ENCODE data around the gene MAGOHB.

MAGOHB gene

GRCh38 chr12:10557329-10557728 lies 56.1 kb downstream of the MAGOHB start:
- DNase-seq (ENCODE audit: low read depth in 3 of 3, low spot score in 1 of 3), result no peak

- DNase-seq (ENCODE audit: low read depth in 3 of 3, low spot score in 1 of 3), result no peak
Observed at GRCh38 chr12:10554756-10555481, 58.5 kb downstream of the MAGOHB start.

- no peak for DNase-seq (ENCODE audit: low read depth in 3 of 3, low spot score in 1 of 3)
Observed at GRCh38 chr12:10554228-10554755, 59.1 kb downstream of the MAGOHB start.
